K562 (cell line): ENCODE results near the gene HPCAL1. TPM values are rescaled to one million over a fixed set of nuclear protein-coding genes. Genes with fewer than 3 reads are reported as not detected.

Source experiments
- ATAC-seq: fragments of 200-7000 bp; cut with Tn5 transposase; 3 replicates; pipeline ENCODE4 v1.9.1; 2020; ENCODE audit warnings: moderate library complexity
- BruUV-seq: library from RNA; stranded (reverse); fragments of 400-500 nt; replicated peaks from 2 replicates; lab custom pipeline; 2021; lab: Mats Ljungman, UMichigan
- CTCF ChIA-PET: fragments of 300-600 bp; formaldehyde crosslinking; extraction: SDS; loops from one replicate; lab custom pipeline; 2021; ENCODE audit warnings: low intra/inter-chr PET ratio; lab: Yijun Ruan, JAX
- POLR2A ChIA-PET: fragments of 300-600, 350-650 bp; sonication (Branson Sonifier 250); formaldehyde crosslinking; extraction: SDS; loops from one replicate; lab custom pipeline; 2021; ENCODE audit warnings: antibody characterized with exemption, inconsistent platforms; lab: Yijun Ruan, JAX
- DNase-seq, 4 experiments: peaks; one replicate each; pipeline versions ENCODE4 v3.0.0 to v3.0.0-alpha.2; 2011 to 2018; ENCODE audit warnings: low spot score in 3 of 4, mixed read lengths in 3 of 4; ENCODE audit errors: extremely low read depth in 1 of 4
- FAIRE-seq: peaks from 2 replicates; lab custom pipeline; 2011; peaks lifted over from hg19 to GRCh38; lab: Jason Lieb, UNC
- H2AFZ ChIP-seq: 2 replicates; pipeline ENCODE4 v1.6.0; 2011; ENCODE audit warnings: low read depth, low read length, control low read depth, inconsistent platforms
- H3K27ac ChIP-seq: fragments of 200-600 bp; 3 replicates; pipeline ENCODE4 v1.8.0; 2011; ENCODE audit warnings: low read depth, mild to moderate bottlenecking, control low read depth, inconsistent platforms, low read length, moderate library complexity, mixed read lengths; ENCODE audit errors: extremely low read depth
- H3K27me3 ChIP-seq, 2 experiments: fragments of 300-600 bp in 1 of 2; 2 replicates in 1 of 2; 3 replicates in 1 of 2; pipeline versions ENCODE4 v1.6.0 to v1.8.0; 2011; ENCODE audit warnings: inconsistent platforms in 2 of 2, low read length in 2 of 2, mild to moderate bottlenecking in 1 of 2, mixed read lengths in 1 of 2, moderate library complexity in 1 of 2; ENCODE audit not compliant: control insufficient read depth in 2 of 2, insufficient read depth in 2 of 2
- H3K36me3 ChIP-seq: fragments of 300-600 bp; 3 replicates; pipeline ENCODE4 v1.8.0; 2011; ENCODE audit warnings: mild to moderate bottlenecking, low read length, inconsistent platforms; ENCODE audit not compliant: control insufficient read depth, insufficient read depth
- H3K4me1 ChIP-seq, 2 experiments: fragments of 200-600 bp in 1 of 2; replicated peaks in 1 of 2; 2 replicates in 1 of 2; 3 replicates in 1 of 2; pipeline versions ENCODE4 v1.5.1 to v1.8.0; 2011; ENCODE audit warnings: inconsistent platforms in 2 of 2, low read length in 2 of 2, mild to moderate bottlenecking in 1 of 2, mixed read lengths in 1 of 2, moderate library complexity in 1 of 2; ENCODE audit not compliant: control insufficient read depth in 2 of 2, insufficient read depth in 2 of 2
- H3K4me2 ChIP-seq: 2 replicates; pipeline ENCODE4 v1.6.1; 2011; ENCODE audit warnings: low read length, control low read depth, inconsistent platforms, mixed read lengths; ENCODE audit not compliant: insufficient read depth
- H3K4me3 ChIP-seq: fragments of 200-600 bp; sonication (generic), shearing (Covaris generic); 2 replicates; pipeline ENCODE4 v1.5.1; 2016; ENCODE audit warnings: control low read depth, inconsistent platforms
- H3K79me2 ChIP-seq: fragments of 200-600 bp; 3 replicates; pipeline ENCODE4 v1.8.0; 2011; ENCODE audit warnings: low read length, inconsistent platforms; ENCODE audit not compliant: control insufficient read depth, insufficient read depth
- H3K9ac ChIP-seq, 2 experiments: 2 replicates each; pipeline versions ENCODE4 v1.6.0 to v1.6.1; 2011; ENCODE audit warnings: low read depth in 2 of 2, low read length in 2 of 2, control low read depth in 1 of 2, inconsistent platforms in 1 of 2, mild to moderate bottlenecking in 1 of 2, mixed read lengths in 1 of 2; ENCODE audit not compliant: insufficient read depth in 1 of 2
- H3K9me1 ChIP-seq: one replicate; pipeline ENCODE4 v1.6.0; 2011; ENCODE audit warnings: inconsistent platforms, mild to moderate bottlenecking, low read length, moderate library complexity; ENCODE audit not compliant: control insufficient read depth, insufficient read depth
- H3K9me3 ChIP-seq: replicated peaks from 2 replicates; pipeline ENCODE4 v1.5.1; 2011; ENCODE audit warnings: low read depth, low read length, inconsistent platforms; ENCODE audit not compliant: control insufficient read depth, insufficient read depth
- H4K20me1 ChIP-seq: replicated peaks from 2 replicates; pipeline ENCODE4 v1.6.1; 2011; ENCODE audit warnings: low read length, inconsistent platforms, mixed read lengths; ENCODE audit not compliant: control insufficient read depth, insufficient read depth
- HMGXB4 ChIP-seq: sonication (generic); formaldehyde crosslinking; IDR thresholded peaks from 2 replicates; pipeline ENCODE4 v1.8.1; 2023; ENCODE audit warnings: mild to moderate bottlenecking, missing genetic modification reagents
- NFIC ChIP-seq: fragments of 450-650 bp; IDR thresholded peaks from 2 replicates; pipeline ENCODE4 v1.6.1; 2017; ENCODE audit warnings: mild to moderate bottlenecking, inconsistent platforms
- WGBS: fragments of 100-300 bp; shearing (Covaris generic); methylation state at CpG from one replicate; pipeline ENCODE4 v1.1.6; 2016; ENCODE audit warnings: low coverage, mixed read lengths; ENCODE audit not compliant: insufficient coverage; ENCODE audit errors: missing lambda C conversion rate; 5-methylcytosine and 5-hydroxymethylcytosine counted together
- in situ Hi-C: fragments of 300-500 bp; cut with MboI; formaldehyde crosslinking; loops from 4 replicates; pipeline ENCODE4 v1.15.0; 2018; ENCODE audit warnings: inconsistent platforms, mixed read lengths
- intact Hi-C: fragments of 100-400 bp; cut with micrococcal nuclease; formaldehyde crosslinking; loops from 2 replicates; pipeline ENCODE4 v1.14.2; 2022
- polyA plus RNA-seq, 8 experiments: library from polyadenylated mRNA; depleted of rRNA in 4 of 8; stranded (reverse) in 5 of 8; unstranded in 3 of 8; fragments of >200 nt; fragmentation: Nextera tagmentation in 2 of 8; fragmentation: Illumina TruSeq in 1 of 8; extraction: Ambion mirVana in 2 of 8; extraction: Trizol in 1 of 8; gene quantifications; 2 replicates each; pipeline versions ENCODE4 v1.2.1 to v1.2.3, GENCODE V29; 2011 to 2014; ENCODE audit warnings: inconsistent platforms in 1 of 8, missing spikeins in 1 of 8
- total RNA-seq, 7 experiments: library from RNA; depleted of rRNA in 6 of 7; stranded (reverse); fragments of >200 nt in 6 of 7; fragmentation: Illumina TruSeq in 2 of 7; extraction: Trizol in 2 of 7; gene quantifications; 2 replicates each; pipeline versions ENCODE4 v1.2.1 to v1.2.3, GENCODE V29; 2011 to 2021; ENCODE audit warnings: low replicate concordance in 1 of 7

Gene HPCAL1
- total and polyA plus RNA-seq, 9 of the 15 experiments (the other 6 are each of a cell fraction or from before 2014, with no cell fraction given): 2.7 to 65.5 (median 23.9) TPM

- Histone ChIP-seq H3K9me1 (no peaks in the 10 kb centered on the region), H3K4me3 (no peak overlapping the region), H2AFZ (no peak overlapping the region), H3K9me3 (no peaks in the 10 kb centered on the region), H3K4me2 (no peak overlapping the region), H4K20me1 (peaks cover 15% of the 10 kb centered on the region; the same call in 1 of the 2 replicates), H3K4me1 (peaks cover 0 to 22% of the 10 kb centered on the region in 2 experiments; a peak in 4 of 5 replicates), H3K79me2 (0 out of 3 replicates have a peak, but pooled peaks cover 16% of the 10 kb centered on the region), H3K27ac (no peak overlapping the region), H3K27me3 (no peaks in the 10 kb centered on the region), H3K36me3 (peaks cover 20% of the 10 kb centered on the region; the same call in 2 of the 3 replicates), H3K9ac (no peak overlapping the region)
- BruUV-seq: no TSS peak
- 87% methylated on average over 7 of the region's 8 CpGs for WGBS
- intact Hi-C loops (no loop called here), in situ Hi-C loops (no loop called here)
- peak; percentile 82 for TF ChIP-seq NFIC
- no peak for TF ChIP-seq HMGXB4
- CTCF ChIA-PET: no interaction called here
- no peak for DNase-seq
- no peak for ATAC-seq
- no peak for FAIRE-seq
- POLR2A ChIA-PET: no interaction called here
Observed at GRCh38 chr2:10356439-10356811, 53.7 kb downstream of the HPCAL1 start.
